Endothelial cell of umbilical vein (primary cell): ENCODE data around the gene ROBO2. TPM values are rescaled to one million over a fixed set of nuclear protein-coding genes. Genes with fewer than 3 reads are reported as not detected.

Source experiments
- BruUV-seq: library from RNA; stranded (reverse); fragments of 400-500 nt; replicated peaks from 2 replicates; lab custom pipeline; 2021; lab: Mats Ljungman, UMichigan
- CTCF ChIA-PET: fragments of 300-600, 350-600 bp; sonication (Branson Sonifier 250); formaldehyde crosslinking; loops from one replicate; lab custom pipeline; 2021; ENCODE audit warnings: antibody characterized with exemption, inconsistent platforms; lab: Charles Lee
- POLR2A ChIA-PET: fragments of 300-600, 350-600 bp; sonication (Branson Sonifier 250); formaldehyde crosslinking; loops from one replicate; lab custom pipeline; 2021; ENCODE audit warnings: antibody characterized with exemption, inconsistent platforms; lab: Charles Lee
- DNase-seq: peaks from one replicate; pipeline ENCODE4 v3.0.0-alpha.2; 2011; ENCODE audit warnings: low read depth, low spot score
- FAIRE-seq: peaks from 2 replicates; lab custom pipeline; 2011; peaks lifted over from hg19 to GRCh38; lab: Jason Lieb, UNC
- H2AFZ ChIP-seq: 2 replicates; pipeline ENCODE4 v1.6.0; 2012; ENCODE audit warnings: low read depth, low read length, control low read depth, inconsistent platforms
- H3K27ac ChIP-seq: 2 replicates; pipeline ENCODE4 v1.5.1; 2011; ENCODE audit warnings: low read depth, mild to moderate bottlenecking, control low read depth, low read length, moderate library complexity; ENCODE audit not compliant: insufficient read depth
- H3K27me3 ChIP-seq, 2 experiments: 2 replicates each; pipeline versions ENCODE4 v1.6.0 to v1.6.1; 2011; ENCODE audit warnings: low read length in 2 of 2, mixed read lengths in 1 of 2; ENCODE audit not compliant: control insufficient read depth in 2 of 2, insufficient read depth in 2 of 2
- H3K36me3 ChIP-seq, 2 experiments: 2 replicates in 1 of 2; 3 replicates in 1 of 2; pipeline ENCODE4 v1.5.1; 2011; ENCODE audit warnings: low read length in 2 of 2, mild to moderate bottlenecking in 1 of 2, moderate library complexity in 1 of 2; ENCODE audit not compliant: control insufficient read depth in 2 of 2, insufficient read depth in 2 of 2; ENCODE audit errors: extremely low read depth in 1 of 2
- H3K4me1 ChIP-seq: 3 replicates; pipeline ENCODE4 v1.5.1; 2011; ENCODE audit warnings: mild to moderate bottlenecking, low read length; ENCODE audit not compliant: control insufficient read depth, insufficient read depth; ENCODE audit errors: extremely low read depth
- H3K4me2 ChIP-seq: 2 replicates; pipeline ENCODE4 v1.6.1; 2011; ENCODE audit warnings: low read length, control low read depth, mixed read lengths; ENCODE audit not compliant: insufficient read depth
- H3K4me3 ChIP-seq, 3 experiments: fragments of 200-600 bp in 1 of 3; sonication (generic), shearing (Covaris generic) in 1 of 3; replicated peaks in 1 of 3; 2 replicates each; pipeline ENCODE4 v1.5.1; 2011 to 2016; ENCODE audit warnings: control low read depth in 3 of 3, low read length in 3 of 3, mild to moderate bottlenecking in 2 of 3, inconsistent platforms in 1 of 3, low read depth in 1 of 3, moderate library complexity in 1 of 3; ENCODE audit not compliant: insufficient read depth in 1 of 3
- H3K79me2 ChIP-seq: 2 replicates; pipeline ENCODE4 v1.6.0; 2012; ENCODE audit warnings: low read length, inconsistent platforms; ENCODE audit not compliant: control insufficient read depth, insufficient read depth
- H3K9ac ChIP-seq: replicated peaks from 2 replicates; pipeline ENCODE3; 2011; ENCODE audit warnings: low read length, control low read depth; ENCODE audit not compliant: insufficient read depth; ENCODE audit errors: extremely low read depth
- H3K9me1 ChIP-seq: replicated peaks from 3 replicates; pipeline ENCODE4 v1.6.0; 2011; ENCODE audit warnings: mild to moderate bottlenecking, low read length; ENCODE audit not compliant: control insufficient read depth, insufficient read depth; ENCODE audit errors: extremely low read depth
- H3K9me3 ChIP-seq: replicated peaks from 2 replicates; pipeline ENCODE4 v1.5.1; 2012; ENCODE audit warnings: low read length, inconsistent platforms; ENCODE audit not compliant: control insufficient read depth, insufficient read depth
- H4K20me1 ChIP-seq: replicated peaks from 2 replicates; pipeline ENCODE3; 2011; ENCODE audit warnings: mild to moderate bottlenecking, low read length; ENCODE audit not compliant: control insufficient read depth, insufficient read depth; ENCODE audit errors: extremely low read depth
- CTCF ChIP-seq, 2 donors: IDR thresholded peaks; 1 replicate in 1 of 2; 2 replicates in 1 of 2; pipeline ENCODE4 v1.5.1; 2011; ENCODE audit warnings: low read length in 2 of 2, mild to moderate bottlenecking in 2 of 2, moderate library complexity in 2 of 2, control low read depth in 1 of 2, inconsistent platforms in 1 of 2, low read depth in 1 of 2; ENCODE audit not compliant: insufficient read depth in 1 of 2; ENCODE audit errors: extremely low read depth in 1 of 2
- EZH2 ChIP-seq: IDR thresholded peaks from 2 replicates; pipeline ENCODE4 v1.6.1; 2012; ENCODE audit warnings: borderline replicate concordance, low read depth, mild to moderate bottlenecking, moderate library complexity, low read length, inconsistent platforms; ENCODE audit not compliant: severe bottlenecking
- FOS ChIP-seq: IDR thresholded peaks from 2 replicates; pipeline ENCODE4 v1.6.1; 2011; ENCODE audit warnings: mild to moderate bottlenecking, low read length, moderate library complexity, borderline replicate concordance; ENCODE audit not compliant: insufficient read depth
- GATA2 ChIP-seq: IDR thresholded peaks from 2 replicates; pipeline ENCODE4 v1.7.0; 2011; ENCODE audit warnings: low read depth, mild to moderate bottlenecking, moderate library complexity, mixed read lengths, low read length; ENCODE audit not compliant: insufficient read length, insufficient read depth
- JUN ChIP-seq: IDR thresholded peaks from 2 replicates; pipeline ENCODE4 v1.6.1; 2011; ENCODE audit warnings: borderline replicate concordance, low read depth; ENCODE audit not compliant: insufficient read length, insufficient read depth
- MAX ChIP-seq: IDR thresholded peaks from 2 replicates; pipeline ENCODE4 v1.6.1; 2011; ENCODE audit not compliant: insufficient read depth, insufficient read length
- MYC ChIP-seq: IDR thresholded peaks from one replicate; pipeline ENCODE4 v1.6.1; 2011; ENCODE audit warnings: mild to moderate bottlenecking, low read depth, low read length
- POLR2A ChIP-seq: IDR thresholded peaks from 2 replicates; pipeline ENCODE4 v1.6.1; 2012; ENCODE audit warnings: low read depth, mild to moderate bottlenecking, control low read depth, low read length
- POLR2AphosphoS5 ChIP-seq: IDR thresholded peaks from 2 replicates; pipeline ENCODE4 v1.6.1; 2012; ENCODE audit warnings: low read depth, mild to moderate bottlenecking, control low read depth, low read length, moderate library complexity; ENCODE audit not compliant: insufficient read depth
- dilution Hi-C: fragments of 300-500 bp; cut with MboI; formaldehyde crosslinking; loops from one replicate; pipeline ENCODE4 v1.15.0; 2019; ENCODE audit warnings: low sequenced_read_pairs; ENCODE audit not compliant: extremely low pct_ligation_motif_present
- intact Hi-C: fragments of 100-400 bp; cut with micrococcal nuclease; formaldehyde crosslinking; loops from one replicate; pipeline ENCODE4 v1.10.0; 2022
- polyA plus RNA-seq, 4 experiments: library from polyadenylated mRNA; depleted of rRNA in 3 of 4; stranded (reverse) in 3 of 4; unstranded in 1 of 4; fragments of >200 nt; gene quantifications; 2 replicates each; pipeline versions ENCODE4 v1.2.1 to v1.2.3, GENCODE V29; 2011 to 2012; ENCODE audit warnings: missing spikeins in 1 of 4
- total RNA-seq: library from RNA; stranded (reverse); gene quantifications from 2 replicates; pipeline ENCODE4 v1.2.3, GENCODE V29; 2021

Gene ROBO2
- total and polyA plus RNA-seq, 2 donors (not counting 3 experiments of a cell fraction or from before 2014, with no cell fraction given): not detected

- no peak overlapping the region for H2AFZ ChIP-seq
- H3K9me1 ChIP-seq: no peaks in the 10 kb centered on the region
- no peaks in the 10 kb centered on the region for H3K36me3 ChIP-seq
- no peaks in the 10 kb centered on the region for H3K4me1 ChIP-seq
- H3K9ac ChIP-seq: no peak overlapping the region
- no peak for FAIRE-seq
- intact Hi-C loops: no loop called here
- H3K4me3 ChIP-seq: no peak overlapping the region
- no peak overlapping the region for H3K4me2 ChIP-seq
- no peaks in the 10 kb centered on the region for H3K27me3 ChIP-seq
- ChIA-PET CTCF (no interaction called here), POLR2A (no interaction called here)
- TF ChIP-seq MYC (no peak), CTCF (IDR thresholded peaks at IDR 0.05; ENCODE audit: extremely low read depth in 1 of 2, insufficient read depth in 1 of 2, low read depth in 1 of 2, low read length in 2 of 2) (no peak), EZH2 (no peak), JUN (no peak), FOS (no peak)
- BruUV-seq: no TSS peak
- H3K27ac ChIP-seq: no peak overlapping the region
- H3K79me2 ChIP-seq: no peaks in the 10 kb centered on the region
- no peak for DNase-seq
- dilution Hi-C loops: no loop called here
- H3K9me3 ChIP-seq: no peaks in the 10 kb centered on the region
- no peaks in the 10 kb centered on the region for H4K20me1 ChIP-seq
These were observed 239.4 kb downstream of the ROBO2 start for GRCh38 chr3:77279276-77279675.

- POLR2A ChIA-PET: no interaction called here
- DNase-seq: no peak
- CTCF ChIA-PET: no interaction called here
- no peak overlapping the region for H3K4me2 ChIP-seq
- H3K9me3 ChIP-seq: no peaks in the 10 kb centered on the region
- no peaks in the 10 kb centered on the region for H3K4me1 ChIP-seq
- H3K79me2 ChIP-seq: no peaks in the 10 kb centered on the region
- no TSS peak for BruUV-seq
- no peaks in the 10 kb centered on the region for H3K36me3 ChIP-seq
- no peak overlapping the region for H3K27ac ChIP-seq
- TF ChIP-seq EZH2 (no peak), FOS (no peak), POLR2AphosphoS5 (no peak), GATA2 (no peak), CTCF (IDR thresholded peaks at IDR 0.05; ENCODE audit: extremely low read depth in 1 of 2, insufficient read depth in 1 of 2, low read depth in 1 of 2, low read length in 2 of 2) (no peak), JUN (no peak), MAX (no peak), POLR2A (no peak), MYC (no peak)
- H4K20me1 ChIP-seq: no peaks in the 10 kb centered on the region
- dilution Hi-C loops (no loop called here), intact Hi-C loops (loop anchor here (1.0 kb wide), 1 partner anchor 25 kb away; no protein-coding TSS in a partner anchor)
- H3K27me3 ChIP-seq: no peaks in the 10 kb centered on the region
- no peak overlapping the region for H3K9ac ChIP-seq
- no peak overlapping the region for H3K4me3 ChIP-seq
- FAIRE-seq: no peak
- H2AFZ ChIP-seq: no peak overlapping the region
- H3K9me1 ChIP-seq: no peaks in the 10 kb centered on the region
These were observed 241.8 kb downstream of the ROBO2 start for GRCh38 chr3:77281721-77282120.
